Fibroblast of pulmonary artery (primary cell): Measurements from ENCODE around the gene DNTT.

Experiments used
- DNase-seq: peaks from one replicate; pipeline ENCODE4 v3.0.0-alpha.2; 2010; ENCODE audit warnings: low read depth
- H3K4me3 ChIP-seq: replicated peaks from 2 replicates; pipeline ENCODE4 v1.5.1; 2011; ENCODE audit warnings: low read depth, mild to moderate bottlenecking, control low read depth, low read length, moderate library complexity
- CTCF ChIP-seq: IDR thresholded peaks from 2 replicates; pipeline ENCODE4 v1.5.1; 2011; ENCODE audit warnings: mild to moderate bottlenecking, control low read depth, low read length, inconsistent platforms; ENCODE audit errors: missing control alignments

Gene DNTT

GRCh38 chr10:96310321-96310669 lies 6.1 kb downstream of the DNTT start:
- no peak overlapping the region for H3K4me3 ChIP-seq
- TF ChIP-seq CTCF, result no peak
- DNase-seq, result no peak

GRCh38 chr10:96311180-96311715 lies 7.0 kb downstream of the DNTT start:
- H3K4me3 ChIP-seq, result no peak overlapping the region
- no peak for TF ChIP-seq CTCF
- no peak for DNase-seq

DNA sequence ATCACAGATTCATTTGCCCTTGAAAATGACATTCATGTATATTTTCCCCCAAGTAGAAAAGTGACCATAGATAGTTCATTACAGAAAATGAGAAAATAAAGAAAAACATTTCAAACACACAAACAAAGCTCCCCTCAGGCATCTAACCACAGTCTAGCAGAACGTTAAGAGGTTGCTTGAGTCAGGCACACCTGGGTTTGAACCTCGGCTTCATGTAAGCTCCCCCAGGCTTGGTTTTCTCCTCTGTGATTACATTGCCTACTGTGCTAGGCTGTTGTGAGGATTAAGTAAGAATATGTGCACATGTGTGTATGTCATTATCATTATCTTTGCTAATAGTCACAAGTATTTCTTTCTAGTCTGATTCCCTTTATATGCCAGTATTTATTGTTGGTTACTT lies 9.1 kb downstream of the DNTT start:
- no peak overlapping the region for H3K4me3 ChIP-seq
- DNase-seq, result no peak
- TF ChIP-seq CTCF, result no peak

- no peak overlapping the region for H3K4me3 ChIP-seq
- no peak for TF ChIP-seq CTCF
These were observed 13.0 kb downstream of the DNTT start for GRCh38 chr10:96317067-96317833.

GRCh38 chr10:96319754-96320474 lies 15.7 kb downstream of the DNTT start:
- no peak for TF ChIP-seq CTCF
- no peak for DNase-seq
- no peak overlapping the region for H3K4me3 ChIP-seq

More at GRCh38 chr10:96317067-96317833, 13.0 kb downstream of the DNTT start:
- DNase-seq, result no peak

DNA sequence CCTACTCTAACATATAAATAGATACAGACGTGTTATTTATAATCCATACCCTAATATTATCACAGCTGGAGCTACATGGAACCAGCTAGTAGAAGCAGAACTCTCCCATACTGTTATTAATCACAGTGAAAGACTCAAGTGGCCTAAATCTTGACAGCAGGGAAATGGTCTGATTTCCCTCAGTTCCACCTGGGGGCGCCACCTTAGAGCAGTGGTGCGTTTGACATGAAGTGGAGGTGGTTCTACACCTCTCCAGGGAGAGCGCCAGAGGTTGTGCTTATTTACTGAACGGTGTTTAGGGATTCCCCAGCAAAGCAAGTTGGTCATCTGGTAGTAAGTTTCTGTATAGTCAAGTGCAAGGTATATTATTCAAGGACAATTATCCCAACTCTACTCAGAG lies 17.6 kb downstream of the DNTT start:
- DNase-seq, result no peak
- no peak overlapping the region for H3K4me3 ChIP-seq
- no peak for TF ChIP-seq CTCF

DNA sequence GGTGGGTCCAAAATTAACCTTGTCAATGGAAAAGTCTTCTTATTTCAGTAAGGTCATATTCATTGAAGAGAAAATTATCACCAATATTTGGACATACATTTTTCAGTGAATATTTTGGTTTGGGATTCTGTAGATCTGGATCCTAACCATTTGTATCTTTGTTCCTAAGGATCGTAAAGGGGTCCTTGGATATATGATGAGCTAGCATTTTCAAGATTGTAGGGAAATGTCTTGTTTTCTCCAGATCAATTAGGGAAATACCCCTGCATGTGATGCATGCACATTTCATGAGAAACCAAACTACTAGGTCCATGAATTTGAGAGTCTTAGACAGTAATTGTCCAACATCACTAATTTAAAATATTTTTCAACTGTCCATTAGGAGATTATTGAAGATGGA lies 18.0 kb downstream of the DNTT start:
- TF ChIP-seq CTCF, result no peak

More for the DNA sequence above, 18.0 kb downstream of the DNTT start:
- no peak for DNase-seq
- no peak overlapping the region for H3K4me3 ChIP-seq
